ENCODE results near the gene ZMYND11.
"Not testable (repeated sequence)": the region's sequence is repeated elsewhere in the genome, so short reads cannot be mapped to it uniquely, and the experiment has no call there.

The ZMYND11 gene

GRCh38 chr10:247480-247879, 112.2 kb downstream of the ZMYND11 start:
- DNase-seq (ENCODE audit: low read depth, low spot score) = no peak
- no peak overlapping the region for H3K27ac ChIP-seq
- H3K9me3 ChIP-seq (ENCODE audit: low read depth, low read length) = no peaks in the 10 kb centered on the region
- no peak overlapping the region for H3K9ac ChIP-seq (ENCODE audit: insufficient read length)
- H3K4me3 ChIP-seq = no peak overlapping the region
- H3K36me3 ChIP-seq (ENCODE audit: insufficient read depth, low read length) = peaks cover 25% of the 10 kb centered on the region; the same call in 1 of the 2 replicates
- TF ChIP-seq EZH2 (IDR thresholded peaks at IDR 0.05) (no peak), FOXP2 (optimal IDR thresholded peaks at IDR 0.05; ENCODE audit: control extremely low read depth, extremely low read length, insufficient read depth) (no peak), POLR2AphosphoS5 (IDR thresholded peaks at IDR 0.05; ENCODE audit: borderline replicate concordance, low read depth, low read length) (no peak)

GRCh38 chr10:248307-248706, 113.1 kb downstream of the ZMYND11 start:
- Histone ChIP-seq H3K9ac (ENCODE audit: insufficient read length) (no peak overlapping the region), H3K36me3 (ENCODE audit: insufficient read depth, low read length) (peaks cover 25% of the 10 kb centered on the region; the same call in 1 of the 2 replicates), H3K27ac (no peak overlapping the region), H3K4me3 (no peak overlapping the region), H3K9me3 (ENCODE audit: low read depth, low read length) (no peaks in the 10 kb centered on the region)
- no peak for DNase-seq (ENCODE audit: low read depth, low spot score)
- TF ChIP-seq FOXP2 (optimal IDR thresholded peaks at IDR 0.05; ENCODE audit: control extremely low read depth, extremely low read length, insufficient read depth) (no peak), POLR2AphosphoS5 (IDR thresholded peaks at IDR 0.05; ENCODE audit: borderline replicate concordance, low read depth, low read length) (no peak), EZH2 (IDR thresholded peaks at IDR 0.05) (no peak)

DNA sequence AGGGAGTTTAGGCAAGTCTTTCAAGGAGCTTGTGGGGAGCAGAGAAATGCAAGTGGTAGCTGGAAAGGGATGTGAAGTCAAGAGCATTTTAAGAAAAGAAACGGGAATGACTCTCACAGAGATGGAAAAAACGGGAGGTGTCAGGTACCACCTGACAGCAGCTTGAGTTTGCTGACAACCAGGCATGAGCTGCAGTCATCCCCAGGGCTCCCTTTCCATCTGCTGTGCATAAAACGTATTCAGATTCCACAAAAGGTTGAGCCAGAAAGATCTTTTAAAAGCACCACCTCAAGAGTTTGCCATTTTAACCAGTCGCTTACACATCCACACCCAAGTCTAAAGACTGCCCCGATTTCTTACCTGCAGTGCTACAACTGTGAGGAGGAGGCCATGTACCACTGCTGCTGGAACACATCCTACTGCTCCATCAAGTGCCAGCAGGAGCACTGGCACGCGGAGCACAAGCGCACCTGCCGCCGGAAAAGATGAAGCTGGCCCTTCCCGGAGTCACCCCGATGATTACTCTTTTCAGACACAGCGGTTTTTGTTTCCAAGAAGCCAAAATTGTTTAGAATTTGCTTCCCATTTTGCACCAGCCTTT, 116.8 kb downstream of the ZMYND11 start:
- TF ChIP-seq EZH2 (IDR thresholded peaks at IDR 0.05) (no peak), POLR2AphosphoS5 (IDR thresholded peaks at IDR 0.05; ENCODE audit: borderline replicate concordance, low read depth, low read length) (no peak), FOXP2 (optimal IDR thresholded peaks at IDR 0.05; ENCODE audit: control extremely low read depth, extremely low read length, insufficient read depth) (no peak)
- H3K4me3 ChIP-seq = no peak overlapping the region
- no peak for DNase-seq (ENCODE audit: low read depth, low spot score)
- peaks cover 20% of the 10 kb centered on the region; the same call in 1 of the 2 replicates for H3K36me3 ChIP-seq (ENCODE audit: insufficient read depth, low read length)
- no peaks in the 10 kb centered on the region for H3K9me3 ChIP-seq (ENCODE audit: low read depth, low read length)
- H3K9ac ChIP-seq (ENCODE audit: insufficient read length) = no peak overlapping the region
- no peak overlapping the region for H3K27ac ChIP-seq

GRCh38 chr10:260819-261429, 125.7 kb downstream of the ZMYND11 start:
- H3K27ac ChIP-seq = no peak overlapping the region

GRCh38 chr10:264160-265073, 129.2 kb downstream of the ZMYND11 start:
- H3K4me3 ChIP-seq; DNase-seq (ENCODE audit: low read depth, low spot score); H3K9me3 ChIP-seq (ENCODE audit: low read depth, low read length); H3K9ac ChIP-seq (ENCODE audit: insufficient read length); H3K36me3 ChIP-seq (ENCODE audit: insufficient read depth, low read length); H3K27ac ChIP-seq: not testable (repeated sequence)

More at GRCh38 chr10:260819-261429, 125.7 kb downstream of the ZMYND11 start:
- no peak for DNase-seq (ENCODE audit: low read depth, low spot score)
- H3K9me3 ChIP-seq (ENCODE audit: low read depth, low read length) = no peaks in the 10 kb centered on the region
- H3K9ac ChIP-seq (ENCODE audit: insufficient read length) = no peak overlapping the region
- TF ChIP-seq POLR2AphosphoS5 (IDR thresholded peaks at IDR 0.05; ENCODE audit: borderline replicate concordance, low read depth, low read length) = no peak
- TF ChIP-seq EZH2 (IDR thresholded peaks at IDR 0.05) = no peak
- no peak for TF ChIP-seq FOXP2 (optimal IDR thresholded peaks at IDR 0.05; ENCODE audit: control extremely low read depth, extremely low read length, insufficient read depth)
- H3K36me3 ChIP-seq (ENCODE audit: insufficient read depth, low read length) = no peaks in the 10 kb centered on the region
- H3K4me3 ChIP-seq = no peak overlapping the region

GRCh38 chr10:265074-265440, 129.8 kb downstream of the ZMYND11 start:
- not testable (repeated sequence) for H3K27ac ChIP-seq; H3K4me3 ChIP-seq; H3K9me3 ChIP-seq (ENCODE audit: low read depth, low read length); H3K9ac ChIP-seq (ENCODE audit: insufficient read length); H3K36me3 ChIP-seq (ENCODE audit: insufficient read depth, low read length); DNase-seq (ENCODE audit: low read depth, low spot score)

DNA sequence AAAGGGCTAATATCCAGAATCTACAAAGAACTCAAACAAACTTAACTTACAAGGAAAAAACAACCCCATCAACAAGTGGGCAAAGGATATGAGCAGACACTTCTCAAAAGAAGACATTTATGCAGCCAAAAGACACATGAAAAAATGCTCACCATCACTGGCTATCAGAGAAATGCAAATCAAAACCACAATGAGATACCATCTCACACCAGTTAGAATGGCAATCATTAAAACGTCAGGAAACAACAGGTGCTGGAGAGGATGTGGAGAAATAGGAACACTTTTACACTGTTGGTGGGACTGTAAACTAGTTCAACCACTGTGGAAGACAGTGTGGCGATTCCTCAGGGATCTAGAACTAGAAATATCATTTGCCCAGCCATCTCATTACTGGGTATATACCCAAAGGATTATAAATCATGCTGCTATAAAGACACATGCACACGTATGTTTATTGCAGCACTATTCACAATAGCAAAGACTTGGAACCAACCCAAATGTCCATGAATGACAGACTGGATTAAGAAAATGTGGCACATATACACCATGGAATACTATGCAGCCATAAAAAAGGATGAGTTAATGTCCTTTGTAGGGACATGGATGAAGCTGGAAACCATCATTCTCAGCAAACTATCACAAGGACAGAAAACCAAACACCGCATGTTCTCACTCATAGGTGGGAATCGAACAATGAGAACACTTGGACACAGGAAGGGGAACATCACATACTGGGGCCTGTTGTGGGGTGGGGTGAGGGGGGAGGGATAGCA, 130.7 kb downstream of the ZMYND11 start:
- not testable (repeated sequence) for H3K9ac ChIP-seq (ENCODE audit: insufficient read length); H3K36me3 ChIP-seq (ENCODE audit: insufficient read depth, low read length); H3K9me3 ChIP-seq (ENCODE audit: low read depth, low read length); H3K4me3 ChIP-seq; DNase-seq (ENCODE audit: low read depth, low spot score); H3K27ac ChIP-seq

DNA sequence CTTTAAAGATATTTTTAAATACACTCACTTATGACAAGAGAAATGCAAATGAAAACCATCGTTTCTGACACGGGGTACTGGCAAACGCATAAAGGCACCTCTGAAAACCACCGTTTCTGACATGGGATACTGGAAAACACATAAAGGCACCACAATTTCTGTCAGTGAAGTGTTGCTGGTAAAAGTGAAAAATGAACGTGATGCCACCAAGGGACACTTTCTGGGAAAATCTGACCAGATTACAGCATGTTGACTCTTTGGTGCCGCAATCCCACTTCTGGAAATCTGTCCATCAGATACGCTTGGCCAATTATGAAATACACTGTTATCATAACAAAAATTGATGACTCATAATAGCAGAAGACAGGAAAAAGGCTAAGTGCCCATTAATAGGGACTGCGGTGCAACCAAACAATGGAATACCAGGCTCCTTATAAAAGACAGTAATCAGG, 131.7 kb downstream of the ZMYND11 start:
- H3K9ac ChIP-seq (ENCODE audit: insufficient read length) = no peak overlapping the region
- H3K27ac ChIP-seq = no peak overlapping the region
- DNase-seq (ENCODE audit: low read depth, low spot score) = no peak
- H3K9me3 ChIP-seq (ENCODE audit: low read depth, low read length) = no peaks in the 10 kb centered on the region
- no peaks in the 10 kb centered on the region for H3K36me3 ChIP-seq (ENCODE audit: insufficient read depth, low read length)
- TF ChIP-seq EZH2 (IDR thresholded peaks at IDR 0.05) (no peak), FOXP2 (optimal IDR thresholded peaks at IDR 0.05; ENCODE audit: control extremely low read depth, extremely low read length, insufficient read depth) (no peak), POLR2AphosphoS5 (IDR thresholded peaks at IDR 0.05; ENCODE audit: borderline replicate concordance, low read depth, low read length) (no peak)
- no peak overlapping the region for H3K4me3 ChIP-seq
